Measurements from ENCODE around the gene OTUD5. TPM values are rescaled to one million over a fixed set of nuclear protein-coding genes. Genes with fewer than 3 reads are reported as not detected.

Gene OTUD5
- total and polyA plus RNA-seq, 12 donors: 39.4 to 79.5 (median 53.8) TPM

DNA sequence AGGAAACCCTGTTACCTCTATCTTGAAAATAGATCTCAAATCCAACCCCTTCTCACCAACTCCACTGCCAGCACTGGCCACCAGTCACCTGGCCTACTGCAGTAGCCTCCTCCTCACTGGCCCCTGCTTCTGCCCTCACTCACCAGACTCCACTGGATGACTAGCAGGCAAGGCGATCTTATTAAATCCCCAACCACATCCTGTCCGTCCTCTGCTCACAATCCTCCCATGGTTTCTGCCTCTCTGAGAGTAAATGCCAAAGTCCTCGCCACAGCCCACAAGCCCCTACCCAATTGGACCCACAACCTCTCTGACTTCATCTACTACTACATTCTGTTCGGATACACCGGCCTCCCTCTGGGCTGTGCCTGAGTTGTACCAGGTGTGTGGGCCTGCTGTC is 33.1 kb downstream of the OTUD5 start:
- H3K4me1 ChIP-seq (replicated peaks in 1 of 2): peaks cover 0 to 8% of the 10 kb centered on the region in 2 donors
- intact Hi-C loops (cut with DNase I): no loop called here
- no peak for TF ChIP-seq POLR2A (IDR thresholded peaks at IDR 0.05)
- TF ChIP-seq, protein P1, sequence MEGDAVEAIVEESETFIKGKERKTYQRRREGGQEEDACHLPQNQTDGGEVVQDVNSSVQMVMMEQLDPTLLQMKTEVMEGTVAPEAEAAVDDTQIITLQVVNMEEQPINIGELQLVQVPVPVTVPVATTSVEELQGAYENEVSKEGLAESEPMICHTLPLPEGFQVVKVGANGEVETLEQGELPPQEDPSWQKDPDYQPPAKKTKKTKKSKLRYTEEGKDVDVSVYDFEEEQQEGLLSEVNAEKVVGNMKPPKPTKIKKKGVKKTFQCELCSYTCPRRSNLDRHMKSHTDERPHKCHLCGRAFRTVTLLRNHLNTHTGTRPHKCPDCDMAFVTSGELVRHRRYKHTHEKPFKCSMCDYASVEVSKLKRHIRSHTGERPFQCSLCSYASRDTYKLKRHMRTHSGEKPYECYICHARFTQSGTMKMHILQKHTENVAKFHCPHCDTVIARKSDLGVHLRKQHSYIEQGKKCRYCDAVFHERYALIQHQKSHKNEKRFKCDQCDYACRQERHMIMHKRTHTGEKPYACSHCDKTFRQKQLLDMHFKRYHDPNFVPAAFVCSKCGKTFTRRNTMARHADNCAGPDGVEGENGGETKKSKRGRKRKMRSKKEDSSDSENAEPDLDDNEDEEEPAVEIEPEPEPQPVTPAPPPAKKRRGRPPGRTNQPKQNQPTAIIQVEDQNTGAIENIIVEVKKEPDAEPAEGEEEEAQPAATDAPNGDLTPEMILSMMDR (IDR thresholded peaks at IDR 0.05): no peak
- H3K36me3 ChIP-seq (replicated peaks in 1 of 2): peaks cover 0 to 35% of the 10 kb centered on the region in 2 donors
- no peaks in the 10 kb centered on the region for H3K9me3 ChIP-seq (replicated peaks in 1 of 3)
- WGBS, 4 donors: 84 to 94% (median 92%) methylated on average over 5 of the region's 5 CpGs
- no peaks in the 10 kb centered on the region for H3K27me3 ChIP-seq
- no peak overlapping the region for H3K4me3 ChIP-seq
- H3K27ac ChIP-seq: no peak overlapping the region
- no peak for DNase-seq

DNA sequence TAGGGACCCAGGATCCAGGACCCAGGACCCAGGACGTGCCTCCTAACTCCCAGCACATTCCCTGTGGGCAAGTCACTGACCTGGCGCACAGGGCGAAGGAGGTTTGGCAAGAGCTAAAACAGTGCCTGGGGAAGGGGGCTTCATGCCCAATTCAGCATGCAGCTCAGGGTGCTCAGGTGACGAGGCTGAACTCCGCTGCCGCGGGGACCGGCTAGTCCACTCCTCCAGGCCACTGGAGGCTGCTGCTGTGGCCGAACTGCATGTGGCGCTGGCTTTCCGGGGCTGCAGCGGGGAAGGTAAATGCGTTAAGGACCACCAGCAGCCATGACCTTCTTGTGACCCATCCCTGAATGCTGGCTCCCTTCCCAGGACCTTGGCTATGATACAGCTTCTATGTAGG is 33.6 kb downstream of the OTUD5 start:
- Histone ChIP-seq H3K27ac (no peak overlapping the region), H3K4me3 (no peak overlapping the region), H3K27me3 (no peaks in the 10 kb centered on the region), H3K4me1 (replicated peaks in 1 of 2) (peaks cover 0 to 8% of the 10 kb centered on the region in 2 donors), H3K36me3 (replicated peaks in 1 of 2) (peaks cover 0 to 35% of the 10 kb centered on the region in 2 donors), H3K9me3 (replicated peaks in 1 of 3) (no peaks in the 10 kb centered on the region)
- 74 to 93% (median 76%) methylated on average over 8 to 13 of the region's 13 CpGs for WGBS, 4 donors
- intact Hi-C loops (cut with DNase I): no loop called here
- DNase-seq: no peak
- TF ChIP-seq, protein P1 (IDR thresholded peaks at IDR 0.05): no peak
- TF ChIP-seq POLR2A (IDR thresholded peaks at IDR 0.05): no peak

DNA sequence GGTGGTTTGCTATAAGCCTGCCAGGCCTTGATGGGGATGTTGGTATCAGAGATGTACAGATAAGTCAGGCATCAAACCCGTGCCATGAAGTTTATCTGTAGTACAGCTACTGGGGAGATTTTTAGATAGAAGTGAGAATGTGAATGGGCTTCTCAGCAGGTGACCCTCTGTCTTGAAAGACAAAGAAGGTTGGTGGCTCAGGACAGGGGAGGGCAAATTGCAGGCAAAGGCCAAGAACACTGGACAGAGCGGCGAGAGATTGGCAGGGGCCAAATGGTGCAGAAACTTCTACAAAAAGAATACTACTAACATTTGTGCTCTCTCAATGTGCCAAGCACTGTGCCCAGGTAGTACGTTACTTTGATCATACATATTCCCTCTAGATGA is 36.7 kb downstream of the OTUD5 start:
- 68 to 93% (median 83%) methylated on average over 4 of the region's 4 CpGs for WGBS, 4 donors
- intact Hi-C loops (cut with DNase I): no loop called here

DNA sequence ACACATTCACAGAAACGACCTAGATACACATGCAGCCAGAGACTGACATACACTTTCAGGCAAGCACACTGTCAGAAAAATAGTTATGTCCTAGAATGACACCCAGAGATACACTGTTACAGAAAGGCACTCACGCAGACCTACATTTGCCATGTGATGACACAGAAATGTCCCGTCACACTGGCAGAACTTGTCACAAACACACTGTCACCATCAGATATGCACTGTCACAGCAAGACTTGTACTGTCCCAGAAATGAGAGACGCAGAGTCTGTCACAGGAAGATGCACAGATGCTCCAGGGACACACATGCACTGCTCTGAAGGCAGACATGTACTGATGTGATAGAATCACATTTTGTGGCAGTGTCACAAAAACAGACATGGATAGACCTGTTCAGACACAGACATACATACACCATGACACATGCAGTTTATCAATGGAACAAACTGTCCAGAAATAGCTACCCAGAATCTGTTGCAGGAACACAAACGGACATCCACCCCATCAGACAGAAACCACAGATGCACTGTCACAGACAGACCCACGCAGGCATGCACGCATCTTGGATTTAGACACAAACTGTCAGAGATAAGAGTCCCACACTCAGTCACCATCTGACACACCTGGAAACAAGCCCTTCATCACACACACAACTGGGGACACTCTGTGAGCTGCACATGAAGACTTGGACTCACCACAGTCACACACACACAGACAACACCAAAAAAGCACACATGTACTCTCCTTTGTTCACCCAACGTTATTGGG is 37.3 kb downstream of the OTUD5 start:
- WGBS, 4 donors: 8 to 48% (median 28%) methylated on average over 2 to 8 of the region's 8 CpGs
- peak overlapping the region in 4 of 5 donors; percentile 68 to 84 (median 80) for H3K27ac ChIP-seq
- no peak overlapping the region for H3K4me3 ChIP-seq
- DNase-seq: peak in 1 of 7 donors; percentile 58
- no peaks in the 10 kb centered on the region for H3K9me3 ChIP-seq (replicated peaks in 1 of 3)
- TF ChIP-seq POLR2A (IDR thresholded peaks at IDR 0.05): no peak
- TF ChIP-seq, protein P1 (IDR thresholded peaks at IDR 0.05): no peak
- peaks cover 0 to 8% of the 10 kb centered on the region in 2 donors for H3K4me1 ChIP-seq (replicated peaks in 1 of 2)
- intact Hi-C loops (cut with DNase I): no loop called here
- H3K27me3 ChIP-seq: no peaks in the 10 kb centered on the region
- H3K36me3 ChIP-seq (replicated peaks in 1 of 2): peaks cover 0 to 27% of the 10 kb centered on the region in 2 donors

More for the DNA sequence above, 36.7 kb downstream of the OTUD5 start:
- TF ChIP-seq POLR2A (IDR thresholded peaks at IDR 0.05): no peak
- TF ChIP-seq, protein P1 (IDR thresholded peaks at IDR 0.05): no peak
- Histone ChIP-seq H3K4me3 (no peak overlapping the region), H3K27me3 (no peaks in the 10 kb centered on the region), H3K9me3 (replicated peaks in 1 of 3) (no peaks in the 10 kb centered on the region), H3K27ac (no peak overlapping the region), H3K36me3 (replicated peaks in 1 of 2) (peaks cover 0 to 32% of the 10 kb centered on the region in 2 donors), H3K4me1 (replicated peaks in 1 of 2) (peaks cover 0 to 8% of the 10 kb centered on the region in 2 donors)
- no peak for DNase-seq

Data from adrenal gland (tissue), 12 donors.